Measurements from ENCODE around the gene EPHB6.

EPHB6 gene

GRCh38 chr7:142815134-142815533, 39.7 kb upstream of the EPHB6 start:
- peaks cover 30% of the 10 kb centered on the region for H3K4me1 Mint-ChIP-seq
- H3K27ac Mint-ChIP-seq = no peak overlapping the region
- H3K36me3 Mint-ChIP-seq = peaks cover 3% of the 10 kb centered on the region
- no peak overlapping the region for H3K4me3 Mint-ChIP-seq
- DNase-seq (ENCODE audit: low spot score in 2 of 2) (no peak), ATAC-seq (no peak)
- H3K9me3 Mint-ChIP-seq = no peaks in the 10 kb centered on the region

DNA sequence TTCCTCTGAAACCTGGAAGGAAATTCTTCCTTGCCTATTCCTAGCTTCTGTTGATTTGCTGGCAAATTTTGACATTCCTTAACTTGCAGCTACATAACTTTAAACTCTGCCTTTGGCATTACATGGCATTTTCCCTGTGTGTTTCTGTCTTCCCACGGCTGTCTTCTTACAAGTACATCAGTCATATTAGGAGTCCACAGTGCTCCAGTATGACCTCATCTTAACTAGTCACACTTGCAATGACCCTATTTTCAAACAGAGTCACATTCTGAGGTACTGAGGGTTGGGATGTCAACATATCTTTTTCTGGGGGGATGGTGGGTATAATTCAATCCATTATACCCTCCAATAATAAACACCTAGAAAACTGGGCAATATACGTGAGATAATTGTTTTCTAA, 37.4 kb upstream of the EPHB6 start:
- no peak overlapping the region for H3K27ac Mint-ChIP-seq
- no peak overlapping the region for H3K4me3 Mint-ChIP-seq
- no peaks in the 10 kb centered on the region for H3K9me3 Mint-ChIP-seq
- no peak for DNase-seq (ENCODE audit: low spot score in 2 of 2)
- ATAC-seq = peak; percentile 88
- H3K4me1 Mint-ChIP-seq = peaks cover 7% of the 10 kb centered on the region
- H3K36me3 Mint-ChIP-seq = no peaks in the 10 kb centered on the region

DNA sequence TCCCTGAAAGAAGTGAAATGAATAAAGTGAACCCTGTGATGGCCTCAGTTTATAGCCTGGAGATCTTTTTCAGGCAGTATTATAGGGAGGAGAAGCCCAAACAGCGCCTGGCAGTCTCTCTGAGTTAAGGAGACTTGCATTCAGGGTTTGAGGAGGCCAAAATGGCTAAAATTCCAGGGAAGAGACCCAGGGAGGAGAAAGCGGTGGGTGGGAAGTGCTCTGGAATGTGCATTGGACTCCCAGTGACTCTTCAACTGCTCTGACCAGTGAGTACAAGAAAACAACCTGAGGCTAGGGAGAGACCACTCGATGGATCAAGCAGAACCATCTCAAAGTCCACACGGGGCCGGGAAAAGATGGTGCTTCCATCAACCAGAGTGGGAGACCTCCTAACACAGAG, 35.3 kb upstream of the EPHB6 start:
- Mint-ChIP-seq H3K36me3 (no peaks in the 10 kb centered on the region), H3K4me3 (no peak overlapping the region)
- DNase-seq (ENCODE audit: low spot score in 2 of 2) = no peak

DNA sequence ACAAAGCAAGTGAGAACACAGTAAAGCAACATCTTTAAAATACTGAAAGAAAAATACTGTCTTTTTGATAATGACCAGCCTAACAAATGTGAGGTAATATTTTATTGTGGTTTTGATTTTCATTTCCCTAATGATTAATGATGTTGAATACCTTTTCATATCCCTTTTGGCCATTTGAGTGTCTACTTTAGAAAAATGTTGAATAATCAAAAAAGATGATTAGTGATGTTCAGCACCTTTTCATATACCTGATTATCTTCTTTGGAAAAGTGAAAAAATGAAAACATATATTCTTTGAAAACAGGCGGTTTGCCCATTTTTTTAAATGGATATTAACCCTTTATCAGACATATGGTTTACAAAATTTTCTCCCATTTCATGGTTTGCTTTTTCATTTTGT, 32.2 kb upstream of the EPHB6 start:
- H3K9me3 Mint-ChIP-seq = no peaks in the 10 kb centered on the region
- no peaks in the 10 kb centered on the region for H3K36me3 Mint-ChIP-seq
- H3K27ac Mint-ChIP-seq = no peak overlapping the region
- no peak overlapping the region for H3K4me3 Mint-ChIP-seq
- no peaks in the 10 kb centered on the region for H3K4me1 Mint-ChIP-seq
- DNase-seq (ENCODE audit: low spot score in 2 of 2) (no peak), ATAC-seq (no peak)

More for the DNA sequence above, 35.3 kb upstream of the EPHB6 start:
- no peak for ATAC-seq
- no peak overlapping the region for H3K27ac Mint-ChIP-seq
- no peaks in the 10 kb centered on the region for H3K9me3 Mint-ChIP-seq
- no peaks in the 10 kb centered on the region for H3K4me1 Mint-ChIP-seq

- H3K4me3 Mint-ChIP-seq = no peak overlapping the region
- no peak for DNase-seq (ENCODE audit: low spot score in 2 of 2)
- H3K9me3 Mint-ChIP-seq = no peaks in the 10 kb centered on the region
- H3K27ac Mint-ChIP-seq = no peak overlapping the region
- no peak for ATAC-seq
- no peaks in the 10 kb centered on the region for H3K36me3 Mint-ChIP-seq
- H3K4me1 Mint-ChIP-seq = peaks cover 18% of the 10 kb centered on the region
Observed at GRCh38 chr7:142827951-142828500, 26.9 kb upstream of the EPHB6 start.

- no peaks in the 10 kb centered on the region for H3K9me3 Mint-ChIP-seq
- H3K4me3 Mint-ChIP-seq = no peak overlapping the region
- DNase-seq (ENCODE audit: low spot score in 2 of 2) (no peak), ATAC-seq (no peak)
- no peaks in the 10 kb centered on the region for H3K36me3 Mint-ChIP-seq
- no peak overlapping the region for H3K27ac Mint-ChIP-seq
- peaks cover 22% of the 10 kb centered on the region for H3K4me1 Mint-ChIP-seq
Observed at GRCh38 chr7:142832417-142832816, 22.5 kb upstream of the EPHB6 start.

DNA sequence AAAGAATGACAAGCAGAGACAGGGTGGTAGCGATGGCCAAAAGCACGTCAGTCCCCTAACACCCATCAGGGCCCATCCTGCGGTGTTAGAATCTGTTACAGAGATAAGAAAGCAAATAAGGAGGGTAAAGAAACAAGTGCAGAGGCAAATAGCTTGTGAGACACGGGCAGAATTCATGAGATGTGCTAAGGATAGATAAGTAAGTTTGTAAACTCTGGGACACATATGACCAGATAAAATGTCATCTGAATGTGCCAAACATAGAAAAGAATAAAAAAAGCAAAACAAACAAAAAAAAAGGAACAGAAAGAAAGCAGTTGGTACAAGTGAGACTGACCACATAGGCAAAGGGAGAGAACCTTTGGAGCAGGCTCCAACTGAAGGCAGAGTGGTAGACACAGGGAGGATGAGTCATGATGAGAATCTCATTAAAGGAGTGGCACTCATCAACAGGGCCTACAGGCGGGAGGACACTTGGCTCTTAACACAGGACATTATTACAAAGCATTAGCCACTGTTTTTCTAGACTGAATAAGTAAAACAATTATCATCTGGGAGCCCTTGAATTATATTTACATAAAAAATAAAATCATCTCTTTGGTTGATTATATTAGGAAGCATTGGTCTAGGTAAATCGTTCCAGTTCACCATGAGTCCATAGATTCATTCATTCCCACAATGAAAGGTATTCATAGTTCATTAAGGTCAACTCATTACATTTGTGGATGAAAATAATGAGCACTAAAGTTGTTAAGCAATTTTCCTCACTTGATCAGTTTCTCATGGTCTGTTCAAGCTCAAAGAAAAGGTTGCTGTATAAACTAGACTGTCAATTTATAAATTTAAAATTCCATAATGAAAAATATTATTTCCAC, 21.5 kb upstream of the EPHB6 start:
- Mint-ChIP-seq H3K27ac (no peak overlapping the region), H3K4me1 (peaks cover 22% of the 10 kb centered on the region), H3K36me3 (no peaks in the 10 kb centered on the region), H3K9me3 (no peaks in the 10 kb centered on the region), H3K4me3 (no peak overlapping the region)
- DNase-seq (ENCODE audit: low spot score in 2 of 2) = no peak
- ATAC-seq = peak; percentile 74

DNA sequence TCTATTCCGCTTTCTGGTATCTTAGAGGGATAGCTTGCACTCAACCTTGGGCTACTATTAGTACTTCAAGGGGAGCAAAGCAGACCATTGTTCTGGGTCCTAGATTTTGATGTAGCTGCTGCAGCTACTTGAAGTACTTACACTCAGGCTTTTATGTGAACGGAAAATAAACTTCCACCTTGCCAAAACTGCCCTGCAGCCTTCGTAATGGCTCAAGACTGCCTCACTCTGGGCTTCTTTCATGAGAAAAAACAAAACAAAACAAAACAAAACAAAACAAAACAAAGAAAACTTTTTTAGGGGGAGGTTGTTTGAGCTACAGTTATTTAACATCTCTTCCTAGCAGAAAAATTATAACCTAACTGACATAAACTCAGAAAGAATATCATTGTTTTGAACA, 19.4 kb upstream of the EPHB6 start:
- Mint-ChIP-seq H3K27ac (no peak overlapping the region), H3K4me1 (peaks cover 22% of the 10 kb centered on the region), H3K36me3 (no peaks in the 10 kb centered on the region)

GRCh38 chr7:142836426-142836825, 18.4 kb upstream of the EPHB6 start:
- no peak for ATAC-seq

More for the DNA sequence above, 19.4 kb upstream of the EPHB6 start:
- no peak for ATAC-seq
- no peaks in the 10 kb centered on the region for H3K9me3 Mint-ChIP-seq
- DNase-seq (ENCODE audit: low spot score in 2 of 2) = no peak
- H3K4me3 Mint-ChIP-seq = no peak overlapping the region

GRCh38 chr7:142838461-142839213, 16.2 kb upstream of the EPHB6 start:
- Mint-ChIP-seq H3K36me3 (no peaks in the 10 kb centered on the region), H3K27ac (no peak overlapping the region), H3K9me3 (no peaks in the 10 kb centered on the region), H3K4me3 (no peak overlapping the region), H3K4me1 (no peaks in the 10 kb centered on the region)
- ATAC-seq (no peak), DNase-seq (ENCODE audit: low spot score in 2 of 2) (no peak)

More at GRCh38 chr7:142836426-142836825, 18.4 kb upstream of the EPHB6 start:
- Mint-ChIP-seq H3K4me1 (peaks cover 14% of the 10 kb centered on the region), H3K36me3 (no peaks in the 10 kb centered on the region), H3K27ac (no peak overlapping the region), H3K9me3 (no peaks in the 10 kb centered on the region), H3K4me3 (no peak overlapping the region)
- DNase-seq (ENCODE audit: low spot score in 2 of 2) = no peak

GRCh38 chr7:142842251-142842766, 12.6 kb upstream of the EPHB6 start:
- ATAC-seq = no peak
- Mint-ChIP-seq H3K9me3 (no peaks in the 10 kb centered on the region), H3K27ac (no peak overlapping the region), H3K4me3 (no peak overlapping the region), H3K4me1 (no peaks in the 10 kb centered on the region), H3K36me3 (no peaks in the 10 kb centered on the region)
- no peak for DNase-seq (ENCODE audit: low spot score in 2 of 2)

DNA sequence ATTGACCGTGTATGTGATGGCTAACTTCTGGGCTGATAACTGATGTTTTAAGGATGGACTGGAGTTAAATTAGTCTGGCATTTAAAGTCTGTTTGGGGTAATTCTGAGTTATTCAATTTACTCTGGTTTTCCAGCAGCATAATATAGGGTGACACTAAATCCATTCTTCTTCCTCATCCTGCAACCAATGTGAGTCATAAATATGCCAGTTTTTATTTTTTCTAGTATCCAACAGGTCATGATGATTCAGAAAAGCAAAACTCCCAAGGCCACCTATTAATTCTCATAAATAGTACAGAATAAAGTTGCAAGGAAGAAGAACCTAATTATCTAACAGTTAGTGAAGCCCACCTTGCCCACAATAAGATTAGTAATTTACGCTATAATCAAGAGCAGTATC, 7.5 kb upstream of the EPHB6 start:
- ATAC-seq = no peak
- Mint-ChIP-seq H3K27ac (no peak overlapping the region), H3K36me3 (no peaks in the 10 kb centered on the region), H3K4me1 (no peaks in the 10 kb centered on the region), H3K4me3 (no peak overlapping the region), H3K9me3 (no peaks in the 10 kb centered on the region)
- no peak for DNase-seq (ENCODE audit: low spot score in 2 of 2)

DNA sequence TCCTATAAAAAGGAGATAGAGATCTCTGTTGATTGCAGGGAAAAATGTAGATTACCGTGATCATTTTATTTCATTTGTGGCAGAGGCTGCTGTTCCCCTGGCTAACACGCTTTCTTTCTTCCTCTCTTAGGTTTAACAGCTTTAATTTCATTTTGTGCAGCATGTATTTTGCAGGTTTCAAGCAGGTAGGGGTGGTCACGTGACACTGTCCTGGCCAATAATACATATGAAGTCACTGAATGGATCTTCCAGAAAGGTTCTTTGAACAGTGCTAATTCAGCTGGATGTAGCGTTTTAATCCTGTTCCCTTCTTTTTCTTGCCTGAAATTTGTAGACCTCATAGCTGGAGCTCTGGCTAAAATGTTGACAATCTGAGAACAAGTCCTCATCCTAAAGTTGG, 3.6 kb upstream of the EPHB6 start:
- ATAC-seq (no peak), DNase-seq (ENCODE audit: low spot score in 2 of 2) (no peak)
- peaks cover 5% of the 10 kb centered on the region for H3K36me3 Mint-ChIP-seq
- no peak overlapping the region for H3K4me3 Mint-ChIP-seq
- no peaks in the 10 kb centered on the region for H3K9me3 Mint-ChIP-seq
- peaks cover 18% of the 10 kb centered on the region for H3K4me1 Mint-ChIP-seq
- no peak overlapping the region for H3K27ac Mint-ChIP-seq

DNA sequence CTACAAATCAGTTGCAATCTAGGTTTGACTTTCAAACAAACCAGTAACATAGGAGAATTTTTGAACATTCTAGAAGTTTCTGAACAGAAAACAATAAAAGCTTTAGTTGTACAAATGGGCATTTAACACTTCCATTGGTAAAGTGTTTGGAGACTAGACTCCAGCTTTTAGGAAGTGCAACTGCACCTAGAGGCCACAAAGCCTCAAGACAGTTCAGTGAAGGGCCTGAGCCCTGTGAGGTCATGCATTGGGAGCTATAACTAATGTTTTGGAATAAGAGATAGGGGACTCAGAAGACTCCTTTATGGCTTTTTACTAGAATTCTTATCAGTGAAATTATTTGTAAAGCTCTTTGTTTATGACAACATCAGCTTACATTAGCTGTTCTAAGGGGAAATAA, 3.0 kb upstream of the EPHB6 start:
- peaks cover 5% of the 10 kb centered on the region for H3K36me3 Mint-ChIP-seq
- H3K9me3 Mint-ChIP-seq = no peaks in the 10 kb centered on the region
- H3K4me1 Mint-ChIP-seq = peaks cover 23% of the 10 kb centered on the region
- ATAC-seq (no peak), DNase-seq (ENCODE audit: low spot score in 2 of 2) (no peak)
- H3K4me3 Mint-ChIP-seq = no peak overlapping the region
- no peak overlapping the region for H3K27ac Mint-ChIP-seq

DNA sequence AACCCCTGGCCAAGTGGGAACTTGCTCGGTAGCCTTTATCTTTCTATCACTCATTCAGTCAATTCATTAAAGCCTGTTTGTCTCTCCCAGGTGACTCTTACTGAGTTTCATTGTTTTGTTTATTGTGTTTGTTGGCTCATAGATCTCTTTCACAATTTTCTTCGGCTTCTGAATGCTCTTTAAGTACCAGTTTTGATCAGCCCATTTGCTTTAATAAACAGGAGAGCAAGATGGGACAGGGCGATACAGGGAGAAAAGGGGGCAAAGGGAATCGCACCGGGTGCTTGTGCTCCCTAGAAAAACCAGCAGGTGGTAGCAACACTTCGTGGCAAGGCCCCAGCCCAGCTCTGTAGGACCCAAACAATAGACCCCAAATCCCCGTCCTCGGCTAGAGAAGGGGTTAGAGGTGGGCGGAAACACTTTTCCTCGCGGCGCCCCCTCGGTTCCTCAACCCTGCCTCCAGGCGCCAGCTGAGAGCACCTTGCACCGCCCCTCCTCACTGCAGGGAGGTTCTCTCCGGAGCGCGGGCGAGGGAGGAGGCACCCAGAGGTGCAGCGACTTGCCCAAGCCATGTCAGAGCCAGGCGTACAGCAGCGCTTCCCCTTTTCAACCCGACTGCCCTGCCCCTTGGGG, 1.0 kb upstream of the EPHB6 start:
- ATAC-seq (peak; percentile 88), DNase-seq (ENCODE audit: low spot score in 2 of 2) (peak; percentile 57 to 85)
- Mint-ChIP-seq H3K36me3 (peaks cover 5% of the 10 kb centered on the region), H3K27ac (peak overlapping the region; percentile 86), H3K4me3 (peak overlapping the region; percentile 95), H3K4me1 (peaks cover 25% of the 10 kb centered on the region), H3K9me3 (no peaks in the 10 kb centered on the region)

Data from stimulated activated effector memory CD8-positive, alpha-beta T cell treated with anti-CD3 and anti-CD28 coated beads, Interleukin-12 subunit alpha, Interleukin-12 subunit beta, amount 100 ng/mL, for 72 hours (primary cell).